Esophagus muscularis mucosa (tissue), 4 donors: ENCODE results near the gene L3MBTL4. TPM values are rescaled to one million over a fixed set of nuclear protein-coding genes. Genes with fewer than 3 reads are reported as not detected.

Experiments
- DNase-seq: peaks from one replicate; pipeline ENCODE4 v3.0.0-alpha.2; 2017; ENCODE audit errors: extremely low spot score
- H3K27ac ChIP-seq, 4 donors: fragments of 200-600 bp; sonication (generic); replicated peaks in 1 of 4; 1 replicate in 3 of 4; 2 replicates in 1 of 4; pipeline ENCODE4 v1.5.1; 2016 to 2019; ENCODE audit warnings: mild to moderate bottlenecking in 1 of 4
- H3K27me3 ChIP-seq, 4 donors: fragments of 200-600 bp; sonication (generic); one replicate each; pipeline versions ENCODE4 v1.5.1 to v1.6.0; 2016 to 2019
- H3K36me3 ChIP-seq, 4 donors: fragments of 200-600 bp; sonication (generic); one replicate each; pipeline ENCODE4 v1.5.1; 2016 to 2019
- H3K4me1 ChIP-seq, 4 donors: fragments of 200-600 bp; sonication (generic); one replicate each; pipeline ENCODE4 v1.5.1; 2016 to 2019
- H3K4me3 ChIP-seq, 4 donors: fragments of 200-600 bp; sonication (generic); 1 replicate in 2 of 4; 2 replicates in 2 of 4; pipeline ENCODE4 v1.5.1; 2016 to 2019; ENCODE audit warnings: mild to moderate bottlenecking in 4 of 4, moderate library complexity in 1 of 4
- H3K9me3 ChIP-seq, 4 donors: fragments of 200-600 bp; sonication (generic); 1 replicate in 3 of 4; 2 replicates in 1 of 4; pipeline ENCODE4 v1.5.1; 2016 to 2019
- CTCF ChIP-seq, 3 experiments: fragments of 200-600 bp in 2 of 3; fragments of 450-650 bp in 1 of 3; sonication (generic) in 2 of 3; IDR thresholded peaks; one replicate each; pipeline ENCODE4 v1.5.1; 2017 to 2019; ENCODE audit warnings: antibody characterized with exemption in 3 of 3, mild to moderate bottlenecking in 2 of 3, moderate library complexity in 1 of 3
- EP300 ChIP-seq: sonication (generic); formaldehyde crosslinking; IDR thresholded peaks from one replicate; pipeline ENCODE4 v1.6.1; 2017; ENCODE audit warnings: antibody characterized with exemption
- POLR2A ChIP-seq: fragments of 450-650 bp; IDR thresholded peaks from one replicate; pipeline ENCODE4 v1.6.1; 2017; ENCODE audit warnings: antibody characterized with exemption, moderate library complexity, mild to moderate bottlenecking, low read depth
- POLR2AphosphoS5 ChIP-seq, 2 donors: sonication (generic); formaldehyde crosslinking; IDR thresholded peaks; one replicate each; pipeline ENCODE4 v1.6.1; 2017; ENCODE audit warnings: antibody characterized with exemption in 2 of 2
- WGBS: methylation state at CpG from one replicate; pipeline ENCODE4 v1.1.5; 2018; 5-methylcytosine and 5-hydroxymethylcytosine counted together
- intact Hi-C: fragments of 100-400 bp; cut with DNase I; formaldehyde crosslinking; loops from one replicate; pipeline ENCODE4 v1.15.1; 2023
- total RNA-seq, 4 donors: library from RNA; depleted of rRNA; stranded (reverse); fragments of >200 nt; gene quantifications; one replicate each; pipeline versions ENCODE4 v1.1.0 to v1.2.1, GENCODE V29; 2016

The L3MBTL4 gene
- total RNA-seq, 4 donors from 2014 or later, result 1.0 to 2.9 (median 1.6) TPM

GRCh38 chr18:6069539-6069938 lies 345.2 kb downstream of the L3MBTL4 start:
- no peak overlapping the region for H3K27ac ChIP-seq
- no peaks in the 10 kb centered on the region for H3K9me3 ChIP-seq
- TF ChIP-seq POLR2A (no peak), POLR2AphosphoS5 (IDR thresholded peaks at IDR 0.05) (no peak), EP300 (no peak)
- no peak for DNase-seq
- WGBS, result 99% methylated on average over 4 of the region's 4 CpGs
- H3K4me3 ChIP-seq, result no peak overlapping the region
- H3K36me3 ChIP-seq, result no peaks in the 10 kb centered on the region
- H3K27me3 ChIP-seq, result no peaks in the 10 kb centered on the region
- intact Hi-C loops, result no loop called here
- H3K4me1 ChIP-seq, result no peaks in the 10 kb centered on the region

GRCh38 chr18:6069103-6069502 lies 345.6 kb downstream of the L3MBTL4 start:
- H3K4me1 ChIP-seq, result no peaks in the 10 kb centered on the region
- H3K9me3 ChIP-seq, result no peaks in the 10 kb centered on the region
- no peak overlapping the region for H3K4me3 ChIP-seq
- H3K36me3 ChIP-seq, result no peaks in the 10 kb centered on the region
- no peak for DNase-seq
- WGBS, result 100% methylated on average over 3 of the region's 3 CpGs
- H3K27ac ChIP-seq, result no peak overlapping the region
- TF ChIP-seq EP300, result no peak
- TF ChIP-seq POLR2A, result no peak
- TF ChIP-seq POLR2AphosphoS5 (IDR thresholded peaks at IDR 0.05), result no peak
- no peak for TF ChIP-seq CTCF (IDR thresholded peaks at IDR 0.05)
- intact Hi-C loops, result no loop called here
- H3K27me3 ChIP-seq, result no peaks in the 10 kb centered on the region

- intact Hi-C loops, result no loop called here
- H3K4me3 ChIP-seq, result no peak overlapping the region
- H3K9me3 ChIP-seq, result no peaks in the 10 kb centered on the region
- no peak overlapping the region for H3K27ac ChIP-seq
- peaks cover 0 to 20% (median 14%) of the 10 kb centered on the region in 4 donors for H3K4me1 ChIP-seq
- 93% methylated on average over 4 of the region's 4 CpGs for WGBS
- H3K27me3 ChIP-seq, result no peaks in the 10 kb centered on the region
- no peaks in the 10 kb centered on the region for H3K36me3 ChIP-seq
- no peak for TF ChIP-seq POLR2A
- TF ChIP-seq CTCF (IDR thresholded peaks at IDR 0.05), result no peak
- no peak for TF ChIP-seq EP300
- TF ChIP-seq POLR2AphosphoS5 (IDR thresholded peaks at IDR 0.05), result no peak
- DNase-seq, result no peak
Observed at GRCh38 chr18:6060149-6060548, 354.6 kb downstream of the L3MBTL4 start.

GRCh38 chr18:6059551-6059950 lies 355.2 kb downstream of the L3MBTL4 start:
- no peak for DNase-seq
- intact Hi-C loops, result no loop called here
- Histone ChIP-seq H3K27ac (no peak overlapping the region), H3K4me3 (no peak overlapping the region), H3K9me3 (no peaks in the 10 kb centered on the region), H3K36me3 (no peaks in the 10 kb centered on the region), H3K27me3 (no peaks in the 10 kb centered on the region), H3K4me1 (peaks cover 0 to 20% (median 14%) of the 10 kb centered on the region in 4 donors)
- TF ChIP-seq EP300 (no peak), POLR2AphosphoS5 (IDR thresholded peaks at IDR 0.05) (no peak), CTCF (IDR thresholded peaks at IDR 0.05) (no peak), POLR2A (no peak)
- WGBS, result 46% methylated on average over 1 of the region's 1 CpG

- 26% methylated on average over 6 of the region's 6 CpGs for WGBS
- peaks cover 0 to 20% (median 14%) of the 10 kb centered on the region in 4 donors for H3K4me1 ChIP-seq
- no peak overlapping the region for H3K4me3 ChIP-seq
- intact Hi-C loops, result no loop called here
- no peak overlapping the region for H3K27ac ChIP-seq
- H3K9me3 ChIP-seq, result no peaks in the 10 kb centered on the region
- H3K27me3 ChIP-seq, result no peaks in the 10 kb centered on the region
- DNase-seq, result no peak
- no peaks in the 10 kb centered on the region for H3K36me3 ChIP-seq
- no peak for TF ChIP-seq CTCF (IDR thresholded peaks at IDR 0.05)
- no peak for TF ChIP-seq POLR2A
- no peak for TF ChIP-seq POLR2AphosphoS5 (IDR thresholded peaks at IDR 0.05)
- TF ChIP-seq EP300, result no peak
Observed at GRCh38 chr18:6058941-6059340, 355.8 kb downstream of the L3MBTL4 start.
